ENCODE measurements around the gene NUDT4. TPM values are rescaled to one million over a fixed set of nuclear protein-coding genes. Genes with fewer than 3 reads are reported as not detected.

Gene NUDT4
- total RNA-seq, 2 donors from 2014 or later: 91.1 to 178 TPM

GRCh38 chr12:93360688-93361087, 17.0 kb upstream of the NUDT4 start:
- ATAC-seq (ENCODE audit: insufficient number of reproducible peaks, low FRiP score, low read depth): no peak
- no peak for DNase-seq (ENCODE audit: low spot score)
- peaks cover 23 to 46% of the 10 kb centered on the region in 2 donors for H3K4me1 ChIP-seq (ENCODE audit: control insufficient read depth in 1 of 2, low read depth in 2 of 2)
- TF ChIP-seq, protein P1, sequence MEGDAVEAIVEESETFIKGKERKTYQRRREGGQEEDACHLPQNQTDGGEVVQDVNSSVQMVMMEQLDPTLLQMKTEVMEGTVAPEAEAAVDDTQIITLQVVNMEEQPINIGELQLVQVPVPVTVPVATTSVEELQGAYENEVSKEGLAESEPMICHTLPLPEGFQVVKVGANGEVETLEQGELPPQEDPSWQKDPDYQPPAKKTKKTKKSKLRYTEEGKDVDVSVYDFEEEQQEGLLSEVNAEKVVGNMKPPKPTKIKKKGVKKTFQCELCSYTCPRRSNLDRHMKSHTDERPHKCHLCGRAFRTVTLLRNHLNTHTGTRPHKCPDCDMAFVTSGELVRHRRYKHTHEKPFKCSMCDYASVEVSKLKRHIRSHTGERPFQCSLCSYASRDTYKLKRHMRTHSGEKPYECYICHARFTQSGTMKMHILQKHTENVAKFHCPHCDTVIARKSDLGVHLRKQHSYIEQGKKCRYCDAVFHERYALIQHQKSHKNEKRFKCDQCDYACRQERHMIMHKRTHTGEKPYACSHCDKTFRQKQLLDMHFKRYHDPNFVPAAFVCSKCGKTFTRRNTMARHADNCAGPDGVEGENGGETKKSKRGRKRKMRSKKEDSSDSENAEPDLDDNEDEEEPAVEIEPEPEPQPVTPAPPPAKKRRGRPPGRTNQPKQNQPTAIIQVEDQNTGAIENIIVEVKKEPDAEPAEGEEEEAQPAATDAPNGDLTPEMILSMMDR (IDR thresholded peaks at IDR 0.05): no peak
- H3K27ac ChIP-seq: peak overlapping the region; percentile 24 to 54
- no peaks in the 10 kb centered on the region for H3K27me3 ChIP-seq (replicated peaks; ENCODE audit: insufficient read depth)
- H3K9me3 ChIP-seq: no peaks in the 10 kb centered on the region
- no peaks in the 10 kb centered on the region for H3K36me3 ChIP-seq
- no peak overlapping the region for H3K4me3 ChIP-seq

- Histone ChIP-seq H3K9me3 (no peaks in the 10 kb centered on the region), H3K36me3 (no peaks in the 10 kb centered on the region), H3K27ac (peak overlapping the region; percentile 24 to 54), H3K4me1 (ENCODE audit: control insufficient read depth in 1 of 2, low read depth in 2 of 2) (peaks cover 29 to 52% of the 10 kb centered on the region in 2 donors), H3K4me3 (no peak overlapping the region), H3K27me3 (replicated peaks; ENCODE audit: insufficient read depth) (no peaks in the 10 kb centered on the region)
- ATAC-seq (ENCODE audit: insufficient number of reproducible peaks, low FRiP score, low read depth) (no peak), DNase-seq (ENCODE audit: low spot score) (no peak)
- TF ChIP-seq, protein P1 (IDR thresholded peaks at IDR 0.05): no peak
These were observed 16.4 kb upstream of the NUDT4 start for GRCh38 chr12:93361151-93361919.

- Histone ChIP-seq H3K9me3 (no peaks in the 10 kb centered on the region), H3K4me1 (ENCODE audit: control insufficient read depth in 1 of 2, low read depth in 2 of 2) (peaks cover 28 to 54% of the 10 kb centered on the region in 2 donors), H3K36me3 (no peaks in the 10 kb centered on the region), H3K27me3 (replicated peaks; ENCODE audit: insufficient read depth) (no peaks in the 10 kb centered on the region), H3K4me3 (no peak overlapping the region), H3K27ac (peak overlapping the region in 1 of 2 donors; percentile 28)
- no peak for DNase-seq (ENCODE audit: low spot score)
- no peak for ATAC-seq (ENCODE audit: insufficient number of reproducible peaks, low FRiP score, low read depth)
- TF ChIP-seq, protein P1 (IDR thresholded peaks at IDR 0.05): no peak
These were observed 13.9 kb upstream of the NUDT4 start for GRCh38 chr12:93363841-93364297.

DNA sequence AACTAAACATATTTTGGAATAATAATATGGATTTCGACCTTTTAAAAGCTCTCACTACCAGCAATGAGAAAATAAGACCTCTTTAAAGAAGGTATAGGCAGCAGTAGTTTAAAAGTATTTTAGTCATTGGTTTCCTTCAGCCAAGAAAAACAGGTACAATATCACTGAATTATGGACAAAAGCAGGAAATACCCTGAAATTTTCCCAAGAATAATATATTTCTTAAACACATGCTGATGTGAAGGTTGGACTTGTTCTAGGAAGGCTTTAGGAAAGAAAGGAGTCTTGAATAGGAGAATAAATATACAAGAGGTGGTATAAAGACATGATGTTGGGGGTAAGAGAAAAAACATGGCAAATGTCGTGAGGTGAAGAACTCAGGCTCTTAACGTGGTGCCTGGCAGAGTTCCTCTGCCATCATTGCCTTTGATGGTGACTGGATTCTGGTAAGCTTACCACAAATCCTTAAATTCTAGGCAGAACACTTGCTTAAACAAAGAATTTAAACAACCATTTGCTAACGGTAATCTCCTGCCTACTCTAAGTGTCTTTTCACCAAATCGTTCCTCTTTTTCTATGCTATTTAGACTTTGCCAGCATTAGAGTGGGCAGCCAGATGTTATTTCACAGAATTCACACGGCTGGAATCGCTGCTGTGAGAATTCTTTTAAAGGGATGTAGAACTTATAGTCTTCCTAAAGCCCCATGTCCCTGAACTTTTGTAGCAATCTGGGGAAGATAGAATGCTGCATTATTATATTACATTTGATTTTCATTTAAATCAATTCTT, 11.9 kb upstream of the NUDT4 start:
- no peak for ATAC-seq (ENCODE audit: insufficient number of reproducible peaks, low FRiP score, low read depth)

More for the DNA sequence above, 11.9 kb upstream of the NUDT4 start:
- Histone ChIP-seq H3K27me3 (replicated peaks; ENCODE audit: insufficient read depth) (no peaks in the 10 kb centered on the region), H3K9me3 (no peaks in the 10 kb centered on the region), H3K36me3 (no peaks in the 10 kb centered on the region), H3K4me3 (no peak overlapping the region), H3K27ac (peak overlapping the region; percentile 14 to 46), H3K4me1 (ENCODE audit: control insufficient read depth in 1 of 2, low read depth in 2 of 2) (peaks cover 12 to 35% of the 10 kb centered on the region in 2 donors)
- TF ChIP-seq, protein P1 (IDR thresholded peaks at IDR 0.05): no peak
- DNase-seq (ENCODE audit: low spot score): no peak

Data from thoracic aorta (tissue), 2 donors.